Measurements from ENCODE around the gene TBX6. TPM values are rescaled to one million over a fixed set of nuclear protein-coding genes. Genes with fewer than 3 reads are reported as not detected.

The TBX6 gene
- total and polyA plus RNA-seq, 10 of the 15 experiments (the other 5 are each of a cell fraction or from before 2014, with no cell fraction given): 0.08 to 0.90 (median 0.31) TPM; not detected in 2

DNA sequence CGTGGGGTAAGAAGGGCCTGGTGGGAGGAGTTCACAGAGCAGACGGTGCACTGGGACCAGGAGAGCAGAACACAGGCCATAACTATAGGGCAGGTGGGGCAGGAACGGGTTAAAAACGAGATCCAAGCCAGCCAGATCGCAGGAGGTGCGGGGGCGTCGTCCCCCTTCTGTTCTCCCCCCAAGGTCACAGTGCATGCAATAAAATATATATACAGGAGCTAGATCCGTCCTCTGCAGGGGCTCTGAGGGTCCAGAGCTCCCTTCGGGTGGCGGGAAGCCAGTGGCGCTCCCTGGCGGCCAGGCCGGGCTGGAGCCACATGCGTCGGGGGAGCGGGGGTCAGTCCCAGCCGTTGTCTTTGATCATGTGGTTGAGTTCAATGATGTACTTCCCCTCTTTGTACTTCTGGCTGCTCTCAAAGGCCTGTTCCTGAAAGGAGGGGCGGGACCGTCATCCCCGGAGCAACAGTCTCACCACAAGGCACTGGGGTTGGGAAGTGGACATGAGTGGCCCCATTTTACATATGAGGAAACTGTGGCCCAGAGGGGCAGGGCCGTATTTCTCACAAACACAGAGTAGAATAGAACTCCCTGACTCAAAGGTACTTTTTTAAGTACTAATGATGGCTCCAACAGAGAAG, 768 bp upstream of the TBX6 start (continued):
- TF ChIP-seq EZH2 (IDR thresholded peaks at IDR 0.05; ENCODE audit: borderline replicate concordance, control insufficient read depth, low read depth, low read length) (no peak), CREM (IDR thresholded peaks at IDR 0.05; ENCODE audit: low read depth) (peak; percentile 62; the same call in 1 of the 2 replicates), NKRF (conservative IDR thresholded peaks at IDR 0.05) (0 out of 2 replicates have a peak, but pooled peaks have one; percentile 49), YY1 (IDR thresholded peaks at IDR 0.05; ENCODE audit: low read depth, low read length) (peak; percentile 64; the same call in 1 of the 2 replicates), RUNX3 (IDR thresholded peaks at IDR 0.05; ENCODE audit: low read length) (peak; percentile 87), NFIC (IDR thresholded peaks at IDR 0.05; ENCODE audit: low read depth, low read length) (no peak), MTA2 (IDR thresholded peaks at IDR 0.05; ENCODE audit: low read depth) (peak; percentile 60), KLF5 (IDR thresholded peaks at IDR 0.05; ENCODE audit: partially characterized antibody) (peak; percentile 46), IKZF2 (IDR thresholded peaks at IDR 0.05) (peak; percentile 93 to 95), MXI1 (IDR thresholded peaks at IDR 0.05; ENCODE audit: low read depth, low read length) (peak; percentile 84), BACH1 (IDR thresholded peaks at IDR 0.05; ENCODE audit: borderline replicate concordance) (peak; percentile 46; the same call in 1 of the 2 replicates), NR2C2 (IDR thresholded peaks at IDR 0.05; ENCODE audit: borderline replicate concordance, control insufficient read depth, insufficient read length, low read depth) (no peak), SMC3 (IDR thresholded peaks at IDR 0.05; ENCODE audit: borderline replicate concordance, low read length) (peak; percentile 53; the same call in 1 of the 2 replicates), SIX5 (IDR thresholded peaks at IDR 0.05; ENCODE audit: low read depth, low read length, severe bottlenecking) (peak; percentile 31), E2F4 (IDR thresholded peaks at IDR 0.05; ENCODE audit: low read depth, low read length) (peak; percentile 80), TARDBP (IDR thresholded peaks at IDR 0.05; ENCODE audit: borderline replicate concordance) (no peak; the same call in 1 of the 2 replicates), NFYB (IDR thresholded peaks at IDR 0.05; ENCODE audit: insufficient read depth, low read depth, low read length) (peak; percentile 38; the same call in 1 of the 2 replicates), CHD1 (IDR thresholded peaks at IDR 0.05; ENCODE audit: low read depth, low read length) (0 out of 2 replicates have a peak, but pooled peaks have one; percentile 35), SPI1 (IDR thresholded peaks at IDR 0.05; ENCODE audit: borderline replicate concordance, insufficient read depth, low read depth, low read length) (peak; percentile 75), DPF2 (IDR thresholded peaks at IDR 0.05) (0 out of 2 replicates have a peak, but pooled peaks have one; percentile 30), STAT3 (IDR thresholded peaks at IDR 0.05; ENCODE audit: low read depth, low read length) (peak; percentile 68), CREB1 (IDR thresholded peaks at IDR 0.05; ENCODE audit: low read depth) (peak; percentile 59; the same call in 1 of the 2 replicates), ATF7 (IDR thresholded peaks at IDR 0.05; ENCODE audit: low read depth) (peak; percentile 68), E2F8 (IDR thresholded peaks at IDR 0.05; ENCODE audit: low read depth, partially characterized antibody) (peak; percentile 95), EED (IDR thresholded peaks at IDR 0.05; ENCODE audit: low read depth) (peak; percentile 89)
- TF ChIP-seq, protein P1, sequence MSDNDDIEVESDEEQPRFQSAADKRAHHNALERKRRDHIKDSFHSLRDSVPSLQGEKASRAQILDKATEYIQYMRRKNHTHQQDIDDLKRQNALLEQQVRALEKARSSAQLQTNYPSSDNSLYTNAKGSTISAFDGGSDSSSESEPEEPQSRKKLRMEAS (IDR thresholded peaks at IDR 0.05; ENCODE audit: low read depth, low read length): peak; percentile 83; the same call in 1 of the 2 replicates

Measured in GM12878 (cell line).